Measurements from ENCODE around the gene KIF3B. TPM values are rescaled to one million over a fixed set of nuclear protein-coding genes. Genes with fewer than 3 reads are reported as not detected.
A peak's percentile ranks its signal among the peaks of the same experiment; 100 is the strongest.

The KIF3B gene
- total and polyA plus RNA-seq, 2 of the 13 experiments (the other 11 are each of a cell fraction or from before 2014, with no cell fraction given) = 23.6 to 28.8 TPM

DNA sequence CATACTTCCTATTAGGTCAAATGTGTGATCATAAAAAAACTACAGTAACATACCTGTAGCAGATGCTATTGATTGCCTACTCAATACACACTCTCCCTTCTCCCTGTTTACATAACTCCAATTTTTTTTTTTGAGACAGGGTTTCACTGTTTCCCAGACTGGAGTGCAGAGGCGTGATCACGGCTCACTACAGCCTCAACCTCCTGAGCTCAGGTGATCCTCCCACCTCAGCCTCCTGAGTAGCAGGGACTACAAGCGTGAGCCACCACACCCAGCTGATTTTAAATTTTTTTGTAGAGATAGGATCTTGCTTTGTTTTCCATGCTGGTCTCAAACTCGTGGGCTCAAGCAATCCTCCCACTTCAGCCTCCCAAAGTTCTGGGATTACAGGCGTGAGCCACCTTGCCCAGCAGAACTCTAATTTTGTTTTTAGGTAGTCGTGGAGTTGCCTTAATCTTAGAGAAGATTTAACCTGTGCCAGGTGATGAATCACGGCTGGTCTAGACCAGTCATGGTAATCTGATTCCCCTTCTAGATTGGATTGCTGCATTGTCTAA, 14.0 kb upstream of the KIF3B start:
- H3K9me3 ChIP-seq (ENCODE audit: low read length) = no peaks in the 10 kb centered on the region
- CTCF ChIA-PET (ENCODE audit: low intra/inter-chr PET ratio, low total read pairs) = no interaction called here
- no peak overlapping the region for H3K27ac ChIP-seq (ENCODE audit: extremely low read length, insufficient read depth, low read length)
- DNase-seq (ENCODE audit: low spot score) (peak; percentile 62), FAIRE-seq (no peak), ATAC-seq (peak; percentile 34)
- intact Hi-C loops (cut with micrococcal nuclease; ENCODE audit: unreplicated experiment) = no loop called here
- H3K79me2 ChIP-seq (ENCODE audit: insufficient read depth, low read length) = no peaks in the 10 kb centered on the region
- POLR2A ChIA-PET = no interaction called here
- no peaks in the 10 kb centered on the region for H3K27me3 ChIP-seq (ENCODE audit: control insufficient read depth in 1 of 2, insufficient read depth in 2 of 2, low read length in 2 of 2)
- H3K4me1 ChIP-seq (ENCODE audit: insufficient read depth, low read length) = peaks cover 49% of the 10 kb centered on the region
- H4K20me1 ChIP-seq (ENCODE audit: insufficient read depth, low read length) = no peaks in the 10 kb centered on the region
- no TSS peak for BruUV-seq (replicated peaks)
- H3K4me2 ChIP-seq (ENCODE audit: low read depth, low read length) = no peak overlapping the region
- H3K9ac ChIP-seq (ENCODE audit: insufficient read depth, low read depth, low read length) = no peak overlapping the region
- H3K4me3 ChIP-seq (replicated peaks in 1 of 3; ENCODE audit: insufficient read depth in 1 of 3, low read depth in 2 of 3, low read length in 3 of 3) = no peak overlapping the region
- WGBS (ENCODE audit: low lambda C conversion rate) = 28% methylated on average over 7 of the region's 7 CpGs
- H3K36me3 ChIP-seq (replicated peaks in 1 of 2; ENCODE audit: control insufficient read depth in 1 of 2, insufficient read depth in 2 of 2, low read length in 2 of 2) = no peaks in the 10 kb centered on the region
- in situ Hi-C loops (cut with HindIII; ENCODE audit: extremely low pct_ligation_motif_present, low pct_unique_long_range_greater_than_20kb) = no loop called here
- H2AFZ ChIP-seq (ENCODE audit: low read length) = no peak overlapping the region
- TF ChIP-seq ZNF839 (CRISPR knock-in tag; IDR thresholded peaks at IDR 0.05; ENCODE audit: borderline replicate concordance) = no peak
- TF ChIP-seq ZNF567 (CRISPR knock-in tag; IDR thresholded peaks at IDR 0.05; ENCODE audit: borderline replicate concordance) = no peak
- peak; percentile 39; the same call in 1 of the 2 replicates for TF ChIP-seq NAIF1 (CRISPR knock-in tag; IDR thresholded peaks at IDR 0.05; ENCODE audit: borderline replicate concordance)
- TF ChIP-seq RBFOX2 (IDR thresholded peaks at IDR 0.05; ENCODE audit: low read depth, low read length) = no peak
- no peak for TF ChIP-seq ZNF7 (CRISPR knock-in tag; IDR thresholded peaks at IDR 0.05)
- no peak for TF ChIP-seq ZNF329 (CRISPR knock-in tag; IDR thresholded peaks at IDR 0.05; ENCODE audit: low read depth)
- no peak; the same call in 1 of the 2 replicates for TF ChIP-seq CBX5 (CRISPR knock-in tag; IDR thresholded peaks at IDR 0.05; ENCODE audit: borderline replicate concordance)
- TF ChIP-seq KDM1A (CRISPR knock-in tag; IDR thresholded peaks at IDR 0.05) = peak; percentile 91; the same call in 1 of the 2 replicates
- TF ChIP-seq CTCF (CRISPR knock-in tag; IDR thresholded peaks at IDR 0.05) = no peak
- TF ChIP-seq RBAK (CRISPR knock-in tag; IDR thresholded peaks at IDR 0.05) = no peak
- TF ChIP-seq, protein P1, sequence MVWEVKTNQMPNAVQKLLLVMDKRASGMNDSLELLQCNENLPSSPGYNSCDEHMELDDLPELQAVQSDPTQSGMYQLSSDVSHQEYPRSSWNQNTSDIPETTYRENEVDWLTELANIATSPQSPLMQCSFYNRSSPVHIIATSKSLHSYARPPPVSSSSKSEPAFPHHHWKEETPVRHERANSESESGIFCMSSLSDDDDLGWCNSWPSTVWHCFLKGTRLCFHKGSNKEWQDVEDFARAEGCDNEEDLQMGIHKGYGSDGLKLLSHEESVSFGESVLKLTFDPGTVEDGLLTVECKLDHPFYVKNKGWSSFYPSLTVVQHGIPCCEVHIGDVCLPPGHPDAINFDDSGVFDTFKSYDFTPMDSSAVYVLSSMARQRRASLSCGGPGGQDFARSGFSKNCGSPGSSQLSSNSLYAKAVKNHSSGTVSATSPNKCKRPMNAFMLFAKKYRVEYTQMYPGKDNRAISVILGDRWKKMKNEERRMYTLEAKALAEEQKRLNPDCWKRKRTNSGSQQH (CRISPR knock-in tag; IDR thresholded peaks at IDR 0.05; ENCODE audit: low read depth) = no peak
- 0 out of 2 replicates have a peak, but pooled peaks have one; percentile 39 for TF ChIP-seq ZNF232 (CRISPR knock-in tag; IDR thresholded peaks at IDR 0.05; ENCODE audit: borderline replicate concordance)
- TF ChIP-seq, protein P2, sequence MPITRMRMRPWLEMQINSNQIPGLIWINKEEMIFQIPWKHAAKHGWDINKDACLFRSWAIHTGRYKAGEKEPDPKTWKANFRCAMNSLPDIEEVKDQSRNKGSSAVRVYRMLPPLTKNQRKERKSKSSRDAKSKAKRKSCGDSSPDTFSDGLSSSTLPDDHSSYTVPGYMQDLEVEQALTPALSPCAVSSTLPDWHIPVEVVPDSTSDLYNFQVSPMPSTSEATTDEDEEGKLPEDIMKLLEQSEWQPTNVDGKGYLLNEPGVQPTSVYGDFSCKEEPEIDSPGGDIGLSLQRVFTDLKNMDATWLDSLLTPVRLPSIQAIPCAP (CRISPR knock-in tag; IDR thresholded peaks at IDR 0.05; ENCODE audit: low read depth) = no peak
- TF ChIP-seq, protein P3, sequence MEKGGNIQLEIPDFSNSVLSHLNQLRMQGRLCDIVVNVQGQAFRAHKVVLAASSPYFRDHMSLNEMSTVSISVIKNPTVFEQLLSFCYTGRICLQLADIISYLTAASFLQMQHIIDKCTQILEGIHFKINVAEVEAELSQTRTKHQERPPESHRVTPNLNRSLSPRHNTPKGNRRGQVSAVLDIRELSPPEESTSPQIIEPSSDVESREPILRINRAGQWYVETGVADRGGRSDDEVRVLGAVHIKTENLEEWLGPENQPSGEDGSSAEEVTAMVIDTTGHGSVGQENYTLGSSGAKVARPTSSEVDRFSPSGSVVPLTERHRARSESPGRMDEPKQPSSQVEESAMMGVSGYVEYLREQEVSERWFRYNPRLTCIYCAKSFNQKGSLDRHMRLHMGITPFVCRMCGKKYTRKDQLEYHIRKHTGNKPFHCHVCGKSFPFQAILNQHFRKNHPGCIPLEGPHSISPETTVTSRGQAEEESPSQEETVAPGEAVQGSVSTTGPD (CRISPR knock-in tag; IDR thresholded peaks at IDR 0.05) = no peak
- TF ChIP-seq, protein P4, sequence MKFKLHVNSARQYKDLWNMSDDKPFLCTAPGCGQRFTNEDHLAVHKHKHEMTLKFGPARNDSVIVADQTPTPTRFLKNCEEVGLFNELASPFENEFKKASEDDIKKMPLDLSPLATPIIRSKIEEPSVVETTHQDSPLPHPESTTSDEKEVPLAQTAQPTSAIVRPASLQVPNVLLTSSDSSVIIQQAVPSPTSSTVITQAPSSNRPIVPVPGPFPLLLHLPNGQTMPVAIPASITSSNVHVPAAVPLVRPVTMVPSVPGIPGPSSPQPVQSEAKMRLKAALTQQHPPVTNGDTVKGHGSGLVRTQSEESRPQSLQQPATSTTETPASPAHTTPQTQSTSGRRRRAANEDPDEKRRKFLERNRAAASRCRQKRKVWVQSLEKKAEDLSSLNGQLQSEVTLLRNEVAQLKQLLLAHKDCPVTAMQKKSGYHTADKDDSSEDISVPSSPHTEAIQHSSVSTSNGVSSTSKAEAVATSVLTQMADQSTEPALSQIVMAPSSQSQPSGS (CRISPR knock-in tag; IDR thresholded peaks at IDR 0.05) = no peak
- no peak for TF ChIP-seq CHCHD3 (CRISPR knock-in tag; IDR thresholded peaks at IDR 0.05)
- no peak for TF ChIP-seq ESRRA (CRISPR knock-in tag; IDR thresholded peaks at IDR 0.05; ENCODE audit: low read depth)
- TF ChIP-seq MYNN (CRISPR knock-in tag; IDR thresholded peaks at IDR 0.05; ENCODE audit: low read depth) = no peak
- no peak for TF ChIP-seq NFE2 (CRISPR knock-in tag; IDR thresholded peaks at IDR 0.05)
